ENCODE data around the gene BFSP1. TPM values are rescaled to one million over a fixed set of nuclear protein-coding genes. Genes with fewer than 3 reads are reported as not detected.

The BFSP1 gene
- total and polyA plus RNA-seq, 9 donors: 0.92 to 4.9 (median 1.5) TPM

GRCh38 chr20:17497821-17498580 lies 33.2 kb downstream of the BFSP1 start:
- Histone ChIP-seq H3K4me3 (no peak overlapping the region), H3K9me3 (no peaks in the 10 kb centered on the region), H3K4me1 (ENCODE audit: insufficient read depth) (no peaks in the 10 kb centered on the region), H3K27ac (no peak overlapping the region), H3K27me3 (no peaks in the 10 kb centered on the region), H3K36me3 (no peaks in the 10 kb centered on the region)
- DNase-seq: no peak
- no peak for TF ChIP-seq POLR2A (IDR thresholded peaks at IDR 0.05)
- TF ChIP-seq EP300 (IDR thresholded peaks at IDR 0.05): no peak
- TF ChIP-seq, protein P1, sequence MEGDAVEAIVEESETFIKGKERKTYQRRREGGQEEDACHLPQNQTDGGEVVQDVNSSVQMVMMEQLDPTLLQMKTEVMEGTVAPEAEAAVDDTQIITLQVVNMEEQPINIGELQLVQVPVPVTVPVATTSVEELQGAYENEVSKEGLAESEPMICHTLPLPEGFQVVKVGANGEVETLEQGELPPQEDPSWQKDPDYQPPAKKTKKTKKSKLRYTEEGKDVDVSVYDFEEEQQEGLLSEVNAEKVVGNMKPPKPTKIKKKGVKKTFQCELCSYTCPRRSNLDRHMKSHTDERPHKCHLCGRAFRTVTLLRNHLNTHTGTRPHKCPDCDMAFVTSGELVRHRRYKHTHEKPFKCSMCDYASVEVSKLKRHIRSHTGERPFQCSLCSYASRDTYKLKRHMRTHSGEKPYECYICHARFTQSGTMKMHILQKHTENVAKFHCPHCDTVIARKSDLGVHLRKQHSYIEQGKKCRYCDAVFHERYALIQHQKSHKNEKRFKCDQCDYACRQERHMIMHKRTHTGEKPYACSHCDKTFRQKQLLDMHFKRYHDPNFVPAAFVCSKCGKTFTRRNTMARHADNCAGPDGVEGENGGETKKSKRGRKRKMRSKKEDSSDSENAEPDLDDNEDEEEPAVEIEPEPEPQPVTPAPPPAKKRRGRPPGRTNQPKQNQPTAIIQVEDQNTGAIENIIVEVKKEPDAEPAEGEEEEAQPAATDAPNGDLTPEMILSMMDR (IDR thresholded peaks at IDR 0.05): no peak
- intact Hi-C loops (cut with DNase I): no loop called here
- 23 to 30% (median 26%) methylated on average over 11 of the region's 11 CpGs for WGBS, 3 donors

GRCh38 chr20:17495826-17496225 lies 35.4 kb downstream of the BFSP1 start:
- Histone ChIP-seq H3K27ac (no peak overlapping the region), H3K4me3 (no peak overlapping the region), H3K36me3 (no peaks in the 10 kb centered on the region), H3K9me3 (no peaks in the 10 kb centered on the region), H3K4me1 (ENCODE audit: insufficient read depth) (no peaks in the 10 kb centered on the region), H3K27me3 (no peaks in the 10 kb centered on the region)
- intact Hi-C loops (cut with DNase I): no loop called here
- WGBS, 3 donors: 90 to 94% (median 92%) methylated on average over 9 of the region's 9 CpGs
- TF ChIP-seq, protein P1 (IDR thresholded peaks at IDR 0.05): no peak
- TF ChIP-seq POLR2A (IDR thresholded peaks at IDR 0.05): no peak
- no peak for TF ChIP-seq EP300 (IDR thresholded peaks at IDR 0.05)
- DNase-seq: no peak

DNA sequence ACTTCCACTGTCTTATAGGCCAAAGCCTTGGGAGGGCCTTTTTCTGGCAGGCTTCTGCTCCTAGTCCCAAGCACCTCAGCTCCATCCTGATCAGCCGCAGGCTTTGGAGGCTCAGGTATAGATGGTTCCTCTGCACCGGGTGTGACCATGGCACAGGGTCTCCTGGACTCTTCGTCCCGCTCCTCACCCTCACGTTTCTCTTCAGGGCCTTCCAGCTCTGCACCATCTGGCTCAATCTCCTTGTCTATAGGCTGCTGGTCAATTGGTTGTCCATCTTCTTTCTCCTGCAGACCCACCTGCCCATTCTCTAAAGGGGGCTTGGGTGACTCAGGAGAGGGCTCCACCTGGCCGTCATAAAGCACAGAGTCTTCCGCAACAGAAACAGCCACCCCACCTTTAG lies 37.0 kb downstream of the BFSP1 start:
- Histone ChIP-seq H3K4me1 (ENCODE audit: insufficient read depth) (no peaks in the 10 kb centered on the region), H3K4me3 (no peak overlapping the region), H3K9me3 (no peaks in the 10 kb centered on the region), H3K27me3 (no peaks in the 10 kb centered on the region), H3K27ac (no peak overlapping the region), H3K36me3 (no peaks in the 10 kb centered on the region)
- DNase-seq: no peak
- intact Hi-C loops (cut with DNase I): no loop called here
- WGBS, 3 donors: 85 to 97% (median 97%) methylated on average over 7 of the region's 7 CpGs
- TF ChIP-seq, protein P1 (IDR thresholded peaks at IDR 0.05): no peak
- TF ChIP-seq EP300 (IDR thresholded peaks at IDR 0.05) (no peak), POLR2A (IDR thresholded peaks at IDR 0.05) (no peak)

- Histone ChIP-seq H3K27me3 (no peaks in the 10 kb centered on the region), H3K4me3 (no peak overlapping the region), H3K9me3 (no peaks in the 10 kb centered on the region), H3K36me3 (no peaks in the 10 kb centered on the region), H3K27ac (no peak overlapping the region), H3K4me1 (ENCODE audit: insufficient read depth) (no peaks in the 10 kb centered on the region)
- no peak for TF ChIP-seq EP300 (IDR thresholded peaks at IDR 0.05)
- TF ChIP-seq, protein P1 (IDR thresholded peaks at IDR 0.05): no peak
- no peak for TF ChIP-seq POLR2A (IDR thresholded peaks at IDR 0.05)
- 72 to 87% (median 80%) methylated on average over 2 of the region's 2 CpGs for WGBS, 3 donors
- intact Hi-C loops (cut with DNase I): no loop called here
- no peak for DNase-seq
Measured at GRCh38 chr20:17493173-17493572, 38.0 kb downstream of the BFSP1 start.
